Measurements from ENCODE around the gene RELB. TPM values are rescaled to one million over a fixed set of nuclear protein-coding genes. Genes with fewer than 3 reads are reported as not detected.

The RELB gene
- polyA plus RNA-seq, 1 donor from 2014 or later, result 1.1 TPM

DNA sequence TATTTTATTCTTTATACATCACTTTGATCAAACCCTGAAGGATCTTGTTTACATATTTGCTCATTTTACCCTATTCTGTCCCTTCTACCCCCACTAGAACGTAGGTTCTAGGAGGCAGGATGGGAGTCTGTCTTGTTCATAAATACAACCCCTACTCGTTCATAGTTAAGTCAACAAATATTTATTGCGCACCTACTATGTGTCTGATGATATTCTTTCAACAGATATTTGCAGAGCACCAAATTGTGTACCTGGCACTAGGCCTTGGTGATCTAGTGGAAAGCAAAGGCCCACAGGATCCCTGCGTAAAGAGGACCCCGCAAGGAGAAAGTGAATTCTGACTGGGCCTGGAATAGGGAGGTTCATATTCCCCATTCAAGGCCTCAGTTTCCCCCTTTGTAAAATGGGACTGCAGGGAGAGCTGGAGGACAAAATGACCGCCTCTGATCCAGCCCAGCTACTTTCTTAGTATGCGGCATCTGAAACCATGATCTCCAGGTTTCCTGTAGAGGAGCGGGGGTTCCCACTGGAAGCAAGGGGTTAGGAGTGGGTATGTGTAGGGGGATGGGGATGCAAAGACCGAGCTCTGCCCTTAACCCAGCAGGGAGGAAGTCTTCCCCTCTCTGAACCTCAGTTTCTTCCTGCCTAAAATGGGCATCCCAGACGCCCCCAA is 77.3 kb downstream of the RELB start:
- no peak for TF ChIP-seq EP300 (conservative IDR thresholded peaks at IDR 0.05; ENCODE audit: poor library complexity, severe bottlenecking)
- no peak for TF ChIP-seq CTCF (IDR thresholded peaks at IDR 0.05; ENCODE audit: poor library complexity, severe bottlenecking)
- no peak for TF ChIP-seq TAF1 (IDR thresholded peaks at IDR 0.05; ENCODE audit: low read depth)
- no peak for TF ChIP-seq SMC3 (conservative IDR thresholded peaks at IDR 0.05; ENCODE audit: poor library complexity)
- TF ChIP-seq, protein P1, sequence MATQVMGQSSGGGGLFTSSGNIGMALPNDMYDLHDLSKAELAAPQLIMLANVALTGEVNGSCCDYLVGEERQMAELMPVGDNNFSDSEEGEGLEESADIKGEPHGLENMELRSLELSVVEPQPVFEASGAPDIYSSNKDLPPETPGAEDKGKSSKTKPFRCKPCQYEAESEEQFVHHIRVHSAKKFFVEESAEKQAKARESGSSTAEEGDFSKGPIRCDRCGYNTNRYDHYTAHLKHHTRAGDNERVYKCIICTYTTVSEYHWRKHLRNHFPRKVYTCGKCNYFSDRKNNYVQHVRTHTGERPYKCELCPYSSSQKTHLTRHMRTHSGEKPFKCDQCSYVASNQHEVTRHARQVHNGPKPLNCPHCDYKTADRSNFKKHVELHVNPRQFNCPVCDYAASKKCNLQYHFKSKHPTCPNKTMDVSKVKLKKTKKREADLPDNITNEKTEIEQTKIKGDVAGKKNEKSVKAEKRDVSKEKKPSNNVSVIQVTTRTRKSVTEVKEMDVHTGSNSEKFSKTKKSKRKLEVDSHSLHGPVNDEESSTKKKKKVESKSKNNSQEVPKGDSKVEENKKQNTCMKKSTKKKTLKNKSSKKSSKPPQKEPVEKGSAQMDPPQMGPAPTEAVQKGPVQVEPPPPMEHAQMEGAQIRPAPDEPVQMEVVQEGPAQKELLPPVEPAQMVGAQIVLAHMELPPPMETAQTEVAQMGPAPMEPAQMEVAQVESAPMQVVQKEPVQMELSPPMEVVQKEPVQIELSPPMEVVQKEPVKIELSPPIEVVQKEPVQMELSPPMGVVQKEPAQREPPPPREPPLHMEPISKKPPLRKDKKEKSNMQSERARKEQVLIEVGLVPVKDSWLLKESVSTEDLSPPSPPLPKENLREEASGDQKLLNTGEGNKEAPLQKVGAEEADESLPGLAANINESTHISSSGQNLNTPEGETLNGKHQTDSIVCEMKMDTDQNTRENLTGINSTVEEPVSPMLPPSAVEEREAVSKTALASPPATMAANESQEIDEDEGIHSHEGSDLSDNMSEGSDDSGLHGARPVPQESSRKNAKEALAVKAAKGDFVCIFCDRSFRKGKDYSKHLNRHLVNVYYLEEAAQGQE (IDR thresholded peaks at IDR 0.05; ENCODE audit: borderline replicate concordance), result no peak
- TF ChIP-seq RAD21 (conservative IDR thresholded peaks at IDR 0.05), result no peak
- TF ChIP-seq POLR2AphosphoS5 (IDR thresholded peaks at IDR 0.05), result no peak
- no peak for TF ChIP-seq EZH2 (IDR thresholded peaks at IDR 0.05; ENCODE audit: borderline replicate concordance, insufficient read depth, low read length, poor library complexity, severe bottlenecking)
- no peak for TF ChIP-seq MXI1 (conservative IDR thresholded peaks at IDR 0.05; ENCODE audit: poor library complexity, severe bottlenecking)
- Histone ChIP-seq H2AFZ (ENCODE audit: low read depth, low read length) (peak overlapping the region; percentile 27), H3F3A (ENCODE audit: insufficient read depth, low read length, poor library complexity, severe bottlenecking) (no peaks in the 10 kb centered on the region), H3K9ac (ENCODE audit: low read length) (peak overlapping the region; percentile 78), H3K4me3 (ENCODE audit: low read length) (peak overlapping the region; percentile 78), H4K20me1 (ENCODE audit: insufficient read depth) (no peaks in the 10 kb centered on the region), H3K9me2 (ENCODE audit: insufficient read depth, low read length) (no peaks in the 10 kb centered on the region), H3K27me3 (ENCODE audit: insufficient read depth, low read depth, low read length) (peaks cover 33% of the 10 kb centered on the region), H3K27ac (ENCODE audit: low read length) (no peak overlapping the region), H3K79me2 (replicated peaks; ENCODE audit: insufficient read depth, low read length) (peaks cover 18% of the 10 kb centered on the region), H3K36me3 (ENCODE audit: insufficient read depth, low read length) (no peaks in the 10 kb centered on the region), H3K4me2 (ENCODE audit: low read length) (peak overlapping the region; percentile 65), H3K9me3 (ENCODE audit: low read length) (no peaks in the 10 kb centered on the region)

GRCh38 chr19:45079063-45079910 is 78.0 kb downstream of the RELB start, which contains the start of gene GEMIN7:
TSS of gene GEMIN7 (plus strand) at chr19:45079260. CDS start at chr19:45090115, 10,855 bp downstream.
- Histone ChIP-seq H3K27me3 (ENCODE audit: insufficient read depth, low read depth, low read length) (peaks cover 33% of the 10 kb centered on the region), H3F3A (ENCODE audit: insufficient read depth, low read length, poor library complexity, severe bottlenecking) (no peaks in the 10 kb centered on the region), H4K20me1 (ENCODE audit: insufficient read depth) (no peaks in the 10 kb centered on the region), H3K9me2 (ENCODE audit: insufficient read depth, low read length) (no peaks in the 10 kb centered on the region), H2AFZ (ENCODE audit: low read depth, low read length) (peak within 1 kb of the TSS; percentile 41), H3K9me3 (ENCODE audit: low read length) (no peaks in the 10 kb centered on the region), H3K9ac (ENCODE audit: low read length) (peak within 1 kb of the TSS; percentile 78), H3K27ac (ENCODE audit: low read length) (peak within 1 kb of the TSS; percentile 46), H3K36me3 (ENCODE audit: insufficient read depth, low read length) (no peaks in the 10 kb centered on the region), H3K79me2 (replicated peaks; ENCODE audit: insufficient read depth, low read length) (peaks cover 18% of the 10 kb centered on the region), H3K4me3 (ENCODE audit: low read length) (peak within 1 kb of the TSS; percentile 78), H3K4me2 (ENCODE audit: low read length) (peak within 1 kb of the TSS; percentile 99)
- TF ChIP-seq EP300 (conservative IDR thresholded peaks at IDR 0.05; ENCODE audit: poor library complexity, severe bottlenecking) (peak; percentile 53), TAF1 (IDR thresholded peaks at IDR 0.05; ENCODE audit: low read depth) (peak; percentile 80), POLR2AphosphoS5 (IDR thresholded peaks at IDR 0.05) (peak; percentile 74), RAD21 (conservative IDR thresholded peaks at IDR 0.05) (no peak), EZH2 (IDR thresholded peaks at IDR 0.05; ENCODE audit: borderline replicate concordance, insufficient read depth, low read length, poor library complexity, severe bottlenecking) (no peak), MXI1 (conservative IDR thresholded peaks at IDR 0.05; ENCODE audit: poor library complexity, severe bottlenecking) (peak; percentile 92), SMC3 (conservative IDR thresholded peaks at IDR 0.05; ENCODE audit: poor library complexity) (peak; percentile 47), CTCF (IDR thresholded peaks at IDR 0.05; ENCODE audit: poor library complexity, severe bottlenecking) (peak; percentile 66)
- TF ChIP-seq, protein P1 (IDR thresholded peaks at IDR 0.05; ENCODE audit: borderline replicate concordance), result peak; percentile 86

Measured in neural cell (in vitro differentiated cells).